ENCODE measurements around the gene CD44.
"Not testable (repeated sequence)": the region's sequence is repeated elsewhere in the genome, so short reads cannot be mapped to it uniquely, and the experiment has no call there.

GRCh38 chr11:35226756-35227155, 87.8 kb downstream of the CD44 start:
- TF ChIP-seq EZH2 (IDR thresholded peaks at IDR 0.05); POLR2AphosphoS5 (IDR thresholded peaks at IDR 0.05; ENCODE audit: borderline replicate concordance, low read depth, low read length): not testable (repeated sequence)

All from SK-N-MC (cell line).